Renal pelvis (tissue), 4 donors: ENCODE results near the gene DENND10. TPM values are rescaled to one million over a fixed set of nuclear protein-coding genes. Genes with fewer than 3 reads are reported as not detected.
"Not testable (repeated sequence)": the region's sequence is repeated elsewhere in the genome, so short reads cannot be mapped to it uniquely, and the experiment has no call there.

Experiments used
- DNase-seq: peaks from one replicate; pipeline ENCODE4 v3.0.0-alpha.2; 2013
- polyA plus RNA-seq, 3 donors: library from polyadenylated mRNA; unstranded; fragments of 120-200 nt; gene quantifications; one replicate each; pipeline ENCODE4 v1.2.1, GENCODE V29; 2013; ENCODE audit not compliant: insufficient read length in 3 of 3

Gene DENND10
- polyA plus RNA-seq, 3 donors = 50.2 to 60.6 (median 53.5) TPM

DNA sequence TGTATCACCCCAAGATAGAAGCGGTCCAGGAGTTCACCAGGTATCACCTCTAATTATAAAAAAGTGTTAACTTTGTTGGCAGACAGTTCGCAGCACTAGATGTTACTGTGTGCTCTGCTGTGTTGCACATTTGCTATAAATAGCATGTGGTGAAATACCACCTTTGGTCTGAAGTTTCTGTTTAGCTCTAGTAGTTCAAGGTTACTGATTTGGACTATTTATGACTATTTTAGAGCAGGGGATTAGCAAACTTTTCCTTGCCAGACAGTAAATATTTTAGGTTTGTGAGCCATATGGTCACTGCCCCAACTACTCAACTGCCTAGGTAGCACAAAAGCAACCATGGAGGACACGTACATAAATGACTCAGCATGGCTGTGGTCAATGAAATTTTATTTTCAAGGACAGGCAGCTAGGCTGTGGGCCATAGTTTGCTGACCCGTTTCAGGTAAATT is 16.5 kb downstream of the DENND10 start:
- no peak for DNase-seq

- no peak for DNase-seq
These were observed 17.0 kb downstream of the DENND10 start for GRCh38 chr10:119120875-119121274.

DNA sequence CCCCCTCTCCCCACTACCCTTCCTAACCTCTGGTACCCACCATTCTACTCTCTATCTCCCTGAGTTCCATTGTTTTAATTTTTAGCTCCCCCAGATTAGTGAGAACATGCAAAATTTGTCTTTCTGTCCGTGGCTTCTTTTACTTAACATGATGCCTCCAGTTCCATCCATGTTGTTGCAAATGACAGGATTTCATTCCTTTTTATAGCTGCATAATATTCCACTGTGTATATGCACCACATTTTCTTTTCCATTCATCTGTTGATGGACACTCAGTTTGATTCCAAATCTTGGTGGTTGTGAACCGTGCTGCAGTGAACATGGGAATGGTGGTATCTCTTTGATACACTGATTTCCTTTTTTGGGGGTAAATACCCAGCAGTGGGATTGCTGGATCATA is 22.0 kb downstream of the DENND10 start:
- DNase-seq = no peak

DNA sequence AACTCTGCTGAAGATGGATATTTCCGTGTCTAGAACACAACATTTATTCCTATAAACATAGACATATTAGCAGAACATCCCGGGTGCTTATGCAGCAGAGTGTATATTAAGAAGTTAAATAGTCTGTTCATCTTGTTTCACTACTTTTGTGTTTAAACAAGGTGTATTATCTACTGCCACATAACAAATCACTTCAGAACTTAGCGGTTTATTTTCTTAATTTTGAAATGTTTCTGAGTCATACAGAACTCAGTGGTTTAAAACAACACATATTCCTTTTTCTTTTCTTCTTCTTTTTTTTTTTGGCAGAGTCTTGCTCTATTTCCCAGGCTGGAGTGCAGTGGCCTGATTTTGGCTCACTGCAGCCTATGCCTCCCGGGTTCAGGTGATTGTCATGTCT is 25.8 kb downstream of the DENND10 start:
- DNase-seq = no peak

- DNase-seq = no peak
These were observed 27.8 kb downstream of the DENND10 start for GRCh38 chr10:119131512-119132240.

DNA sequence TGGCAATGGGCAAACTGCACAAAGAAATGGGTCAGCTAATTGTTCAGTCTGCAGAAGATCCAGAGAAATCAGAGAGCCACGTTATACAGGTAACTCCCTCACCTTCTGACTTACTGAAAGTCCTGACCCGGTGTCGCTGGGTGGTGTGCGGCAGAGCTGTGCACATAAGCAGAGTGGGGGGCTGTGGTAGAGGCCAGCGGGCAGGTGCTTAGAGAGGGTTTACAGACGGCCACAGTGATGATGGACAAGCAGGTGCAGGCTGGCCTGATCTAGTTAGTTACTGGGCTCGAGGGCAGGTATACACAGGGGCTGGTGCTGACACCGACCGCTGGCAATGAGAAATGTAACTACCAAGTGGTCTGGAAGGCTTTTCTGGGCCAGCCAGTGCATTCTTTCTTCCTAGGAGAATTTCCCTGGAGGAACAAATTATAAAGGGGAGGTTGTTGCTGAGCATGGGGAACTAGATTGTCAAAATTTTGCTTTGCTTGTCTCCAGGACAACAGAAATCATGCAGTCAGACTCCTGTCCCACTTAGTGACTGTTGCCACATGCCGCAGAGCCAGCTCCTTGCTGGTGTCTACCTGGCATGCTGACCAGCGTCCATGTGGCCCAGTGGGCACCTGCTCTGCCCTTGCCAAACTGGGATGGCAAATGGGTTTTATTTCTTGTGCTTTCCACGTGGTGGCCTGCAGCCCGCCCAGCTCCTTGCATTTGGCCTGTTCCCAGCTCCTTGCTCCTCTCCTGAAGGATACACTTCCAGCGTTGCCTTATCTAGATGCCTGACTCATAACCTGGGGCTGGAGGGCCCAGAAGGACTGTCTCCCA is 28.8 kb downstream of the DENND10 start:
- no peak for DNase-seq

DNA sequence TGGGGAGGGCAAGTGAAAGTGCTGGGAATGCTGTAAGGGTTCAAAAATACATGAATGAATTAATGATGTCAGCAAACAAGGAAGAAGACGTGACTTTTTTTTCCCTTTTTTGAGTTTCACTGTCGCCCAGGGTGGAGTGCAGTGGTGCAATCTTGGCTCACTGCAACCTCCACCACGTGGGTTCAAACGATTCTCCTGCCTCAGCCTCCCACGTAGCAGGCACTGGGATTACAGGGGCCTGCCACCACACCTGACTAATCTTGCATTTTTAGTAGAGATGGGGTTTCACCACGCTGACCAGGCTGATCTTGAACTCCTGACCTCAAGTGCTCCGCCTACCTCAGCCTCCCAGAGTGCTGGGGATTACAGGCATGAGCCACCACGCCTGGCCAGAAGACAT is 30.0 kb downstream of the DENND10 start:
- DNase-seq = no peak

GRCh38 chr10:119135513-119135881 is 31.6 kb downstream of the DENND10 start:
- DNase-seq = no peak

DNA sequence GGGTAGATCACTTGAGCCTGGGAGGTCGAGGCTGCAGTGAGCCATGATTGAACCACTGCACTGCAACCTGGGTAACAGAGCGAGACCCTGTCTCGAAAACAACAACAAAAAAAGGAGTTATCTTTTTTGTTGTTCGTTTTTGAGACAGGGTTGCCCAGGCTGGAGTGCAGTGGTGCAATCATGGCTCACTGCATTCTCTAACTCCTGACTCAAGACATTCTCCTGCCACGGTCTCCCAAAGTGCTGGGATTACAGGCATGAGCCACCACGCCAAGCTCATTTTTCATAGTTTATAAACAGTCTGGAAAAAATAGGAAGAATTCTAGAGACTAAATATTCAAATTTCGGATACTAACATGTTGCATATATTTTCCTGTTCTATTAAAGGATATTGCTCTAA is 32.2 kb downstream of the DENND10 start:
- DNase-seq = no peak

DNA sequence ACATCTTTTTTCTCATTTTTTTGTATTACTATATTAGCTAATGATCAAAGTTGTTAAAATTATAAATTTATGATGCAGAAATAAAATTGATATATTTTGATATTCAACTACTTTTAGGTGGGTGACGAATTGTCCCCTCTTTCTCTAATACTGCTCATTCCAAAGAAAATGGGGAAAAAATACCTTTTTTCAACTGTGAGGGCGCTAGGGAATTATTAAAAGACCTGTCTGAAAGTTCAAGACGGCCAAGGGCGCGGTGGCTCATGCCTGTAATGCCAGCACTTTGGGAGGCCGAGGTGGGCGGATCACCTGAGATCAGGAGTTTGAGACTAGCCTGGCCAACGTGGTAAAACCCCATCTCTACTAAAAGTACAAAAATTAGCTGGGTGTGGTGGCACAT is 34.0 kb downstream of the DENND10 start:
- DNase-seq = not testable (repeated sequence)

- DNase-seq = no peak
These were observed 34.7 kb downstream of the DENND10 start for GRCh38 chr10:119138346-119139306.

DNA sequence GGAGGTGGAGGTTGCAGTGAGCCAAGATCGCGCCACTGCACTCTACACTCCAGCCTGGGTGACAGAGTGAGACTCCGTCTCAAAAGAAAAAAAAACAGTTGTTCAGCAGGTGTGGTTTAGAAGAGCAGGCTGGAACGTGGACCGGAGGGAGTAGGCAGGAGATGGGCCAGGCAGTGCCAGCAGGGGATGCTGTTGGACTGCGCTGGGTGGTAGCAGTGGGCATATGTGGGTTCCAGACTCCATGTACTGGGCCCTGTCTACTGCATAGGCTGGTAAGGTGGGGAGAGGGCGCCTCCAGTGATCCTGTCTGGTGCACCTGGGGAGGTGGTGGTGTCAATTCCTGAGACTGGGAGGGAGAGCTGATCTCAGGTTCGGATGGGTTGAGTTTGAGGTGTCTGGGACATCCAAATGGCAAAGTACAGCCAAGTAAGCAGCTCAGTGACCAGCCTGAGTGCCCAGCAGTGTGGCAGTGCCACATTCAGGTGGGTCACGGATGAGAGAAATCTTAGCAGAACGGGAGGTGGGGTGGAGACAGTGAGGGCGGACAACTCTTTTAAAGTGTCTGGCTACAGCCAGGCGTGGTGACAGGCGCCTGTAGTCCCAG is 35.7 kb downstream of the DENND10 start:
- peak; percentile 16 for DNase-seq

DNA sequence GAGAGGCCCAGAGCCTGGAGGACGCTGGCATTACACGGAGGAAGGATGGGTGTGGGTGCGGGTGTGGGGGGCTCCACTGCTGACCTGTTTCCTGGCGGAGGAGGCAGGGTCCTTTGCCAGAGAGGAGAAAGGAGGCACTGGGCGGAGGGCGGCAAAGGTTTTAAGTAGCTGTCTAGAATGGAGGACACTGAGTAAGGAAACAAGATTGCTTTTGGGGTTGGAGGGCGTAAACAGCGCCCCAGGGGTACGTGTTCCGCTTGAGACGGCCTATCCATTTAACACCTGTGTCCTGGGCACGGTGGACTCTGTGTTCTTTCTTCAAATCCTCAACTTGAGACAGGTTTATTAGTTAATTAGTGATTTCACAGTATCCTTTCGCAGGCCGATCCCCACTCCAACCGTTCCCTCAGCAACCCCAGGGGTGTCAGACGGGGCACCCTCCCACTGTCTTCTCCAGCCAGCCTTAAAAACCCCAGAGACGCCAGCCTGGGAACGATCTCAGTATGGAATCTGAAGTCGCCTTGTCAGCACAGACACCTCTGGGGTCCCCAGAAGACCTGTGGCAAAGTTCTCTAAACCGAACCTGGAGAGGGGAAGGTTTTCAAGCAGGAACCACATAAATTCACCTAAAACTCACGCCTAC is 36.8 kb downstream of the DENND10 start:
- DNase-seq = no peak

DNA sequence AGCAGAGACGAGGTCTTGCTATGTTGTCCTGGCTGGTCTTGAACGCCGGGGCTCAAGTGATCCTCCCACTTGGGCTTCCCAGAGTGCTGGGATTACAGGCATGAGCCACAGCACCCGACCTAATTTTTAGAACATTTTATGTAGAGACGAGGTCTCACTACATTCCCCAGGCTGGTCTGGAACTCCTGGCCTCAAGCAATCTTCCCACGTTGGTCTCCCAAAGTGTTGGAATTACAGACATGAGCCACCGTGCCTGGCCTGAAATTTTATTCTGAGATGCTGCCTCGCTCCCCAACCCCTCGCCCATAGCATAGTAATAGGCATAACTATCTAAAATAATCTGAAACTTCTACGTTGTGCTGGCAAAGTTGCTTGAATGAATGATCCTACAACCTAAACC is 39.7 kb downstream of the DENND10 start:
- no peak for DNase-seq

DNA sequence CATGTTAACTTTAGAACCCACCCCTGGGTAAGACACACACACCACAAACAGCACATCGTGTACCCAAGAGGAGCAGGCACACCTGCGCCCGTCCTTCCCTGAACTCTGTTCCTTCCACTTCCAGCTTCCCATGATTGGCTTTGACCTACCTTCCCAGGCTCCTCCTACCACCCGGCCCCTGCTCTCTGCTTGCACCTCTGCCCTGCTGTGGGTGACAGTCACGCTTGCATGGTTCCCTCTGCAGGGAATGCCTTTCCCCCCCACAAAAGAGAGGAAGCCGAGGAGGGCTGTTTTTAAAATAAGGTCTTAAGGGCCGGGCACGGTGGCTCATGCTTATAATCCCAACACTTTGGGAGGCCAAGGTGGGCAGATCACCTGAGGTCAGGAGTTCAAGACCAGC is 45.2 kb downstream of the DENND10 start:
- no peak for DNase-seq

DNA sequence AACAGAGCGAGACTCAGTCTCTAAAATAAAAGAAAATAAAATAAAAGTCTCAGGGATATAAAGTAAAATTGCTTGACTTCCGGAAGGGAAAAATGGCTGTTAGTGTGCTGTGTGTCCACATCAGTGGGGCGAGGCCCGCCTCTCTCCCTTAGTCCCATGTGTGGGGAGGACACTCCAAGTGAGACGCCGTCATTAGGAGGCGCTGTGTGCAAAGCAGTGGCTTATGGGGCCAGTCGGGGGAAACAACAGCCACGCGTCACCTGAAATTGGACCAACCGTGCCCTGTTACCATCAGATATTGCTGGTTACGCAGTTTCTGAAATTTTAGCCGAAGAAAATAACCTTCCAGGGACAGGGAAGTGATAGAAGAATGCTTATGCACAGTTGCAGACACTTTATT is 45.8 kb downstream of the DENND10 start:
- no peak for DNase-seq

- DNase-seq = not testable (repeated sequence)
These were observed 47.7 kb downstream of the DENND10 start for GRCh38 chr10:119151601-119152000.

DNA sequence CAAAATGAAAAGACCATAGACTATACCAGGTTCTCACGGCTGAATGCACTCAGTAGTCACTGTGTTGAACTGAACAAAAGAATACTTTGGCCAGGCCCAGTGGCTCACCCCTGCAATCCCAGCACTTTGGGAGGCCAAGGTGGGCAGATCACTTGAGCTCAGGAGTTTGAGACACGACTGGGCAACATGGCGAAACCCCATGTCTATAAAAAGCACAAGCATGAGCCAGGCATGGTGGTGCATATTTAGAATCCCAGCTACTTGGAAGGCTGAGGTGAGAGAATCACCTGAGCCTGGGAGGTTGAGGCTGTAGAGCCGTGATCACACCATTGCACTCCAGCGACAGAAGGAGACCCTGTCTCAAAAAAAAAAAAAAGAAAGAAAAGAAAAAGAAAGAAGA is 49.1 kb downstream of the DENND10 start:
- DNase-seq = no peak

GRCh38 chr10:119153661-119154060 is 49.7 kb downstream of the DENND10 start:
- DNase-seq = no peak

DNA sequence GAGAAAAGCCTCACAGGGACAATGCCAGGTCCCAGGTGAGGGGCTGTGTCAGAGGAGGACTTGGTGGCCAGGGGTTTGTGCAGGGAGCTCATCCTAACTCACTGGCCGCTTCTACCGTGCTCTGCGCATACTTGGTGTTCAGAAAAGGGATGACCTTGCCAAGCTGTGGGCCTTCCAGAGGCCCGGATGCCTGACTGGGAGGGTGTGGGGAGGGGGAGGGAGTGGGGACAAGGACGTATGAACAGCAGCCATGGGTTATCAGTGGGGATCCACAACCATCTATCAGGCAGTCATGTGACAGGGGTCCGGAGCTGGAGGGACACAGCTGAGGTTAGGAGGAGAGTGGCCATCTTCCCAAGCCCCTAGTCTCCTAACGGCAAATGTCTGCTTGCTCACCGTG is 55.4 kb downstream of the DENND10 start:
- no peak for DNase-seq
